GM12878 (cell line): ENCODE results near the gene LDLRAD4. TPM values are rescaled to one million over a fixed set of nuclear protein-coding genes. Genes with fewer than 3 reads are reported as not detected.

Experiments used
- ATAC-seq: fragments of 200-7000 bp; cut with Tn5 transposase; 3 replicates; pipeline ENCODE4 v1.9.1; 2020; ENCODE audit warnings: mild to moderate bottlenecking, moderate library complexity
- BruUV-seq: library from RNA; stranded (reverse); fragments of 400-500 nt; replicated peaks from 2 replicates; lab custom pipeline; 2021; lab: Mats Ljungman, UMichigan
- CTCF ChIA-PET: fragments of 300-600 bp; sonication (Branson Sonifier 250); formaldehyde crosslinking; extraction: SDS; loops from one replicate; lab custom pipeline; 2021; ENCODE audit warnings: inconsistent platforms; lab: Yijun Ruan, JAX
- POLR2A ChIA-PET: fragments of 350-600 bp; formaldehyde crosslinking; extraction: SDS; loops from one replicate; lab custom pipeline; 2021; ENCODE audit warnings: inconsistent platforms; lab: Charles Lee
- RAD21 ChIA-PET: fragments of 300-600 bp; sonication (Branson Sonifier 250); formaldehyde crosslinking; loops from one replicate; lab custom pipeline; 2023; ENCODE audit warnings: antibody characterized with exemption; ENCODE audit not compliant: unreplicated experiment; lab: Charles Lee
- SMC1A ChIA-PET: fragments of 300-600 bp; sonication (Branson Sonifier 250); formaldehyde crosslinking; loops from one replicate; lab custom pipeline; 2023; ENCODE audit not compliant: unreplicated experiment, uncharacterized antibody; lab: Charles Lee
- DNase-seq: peaks from one replicate; pipeline ENCODE4 v3.0.0-alpha.2; 2011; ENCODE audit warnings: low read depth, low spot score
- FAIRE-seq: peaks from 3 replicates; lab custom pipeline; 2011; peaks lifted over from hg19 to GRCh38; lab: Jason Lieb, UNC
- H2AFZ ChIP-seq: 2 replicates; pipeline ENCODE4 v1.6.0; 2011; ENCODE audit warnings: low read depth, low read length, control low read depth; ENCODE audit not compliant: control insufficient read depth
- H3K27ac ChIP-seq: 2 replicates; pipeline ENCODE4 v1.5.1; 2011; ENCODE audit warnings: control low read depth; ENCODE audit not compliant: control insufficient read depth, insufficient read depth
- H3K27me3 ChIP-seq, 2 experiments: replicated peaks in 1 of 2; 2 replicates each; pipeline versions ENCODE4 v1.6.0 to v1.6.1; 2011; ENCODE audit warnings: low read length in 1 of 2; ENCODE audit not compliant: control insufficient read depth in 2 of 2, insufficient read depth in 2 of 2
- H3K36me3 ChIP-seq, 2 experiments: 2 replicates each; pipeline ENCODE4 v1.5.1; 2011; ENCODE audit warnings: low read length in 1 of 2; ENCODE audit not compliant: control insufficient read depth in 2 of 2, insufficient read depth in 2 of 2
- H3K4me1 ChIP-seq: 2 replicates; pipeline ENCODE4 v1.6.1; 2011; ENCODE audit warnings: mild to moderate bottlenecking, low read length, moderate library complexity, mixed read lengths; ENCODE audit not compliant: control insufficient read depth, insufficient read depth
- H3K4me2 ChIP-seq: 2 replicates; pipeline ENCODE4 v1.6.0; 2011; ENCODE audit warnings: control low read depth; ENCODE audit not compliant: control insufficient read depth, insufficient read depth
- H3K4me3 ChIP-seq: fragments of 200-600 bp; sonication (generic); 2 replicates; pipeline ENCODE4 v1.5.1; 2016
- H3K79me2 ChIP-seq: 2 replicates; pipeline ENCODE4 v1.6.0; 2011; ENCODE audit warnings: low read length; ENCODE audit not compliant: control insufficient read depth, insufficient read depth
- H3K9ac ChIP-seq: 2 replicates; pipeline ENCODE4 v1.8.0; 2011; ENCODE audit warnings: low read length, control low read depth, mixed read lengths; ENCODE audit not compliant: control insufficient read depth, insufficient read depth
- H3K9me3 ChIP-seq: replicated peaks from 3 replicates; pipeline ENCODE4 v1.5.1; 2011; ENCODE audit warnings: mild to moderate bottlenecking, low read length; ENCODE audit not compliant: control insufficient read depth, insufficient read depth
- H4K20me1 ChIP-seq: 2 replicates; pipeline ENCODE4 v1.6.0; 2011; ENCODE audit not compliant: control insufficient read depth, insufficient read depth
- BRCA1 ChIP-seq: IDR thresholded peaks from 2 replicates; pipeline ENCODE4 v1.6.1; 2011; ENCODE audit warnings: low read depth, low read length, improper control_type of control experiment
- CEBPB ChIP-seq, 2 experiments: fragments of 150-350 bp in 1 of 2; IDR thresholded peaks; 2 replicates each; pipeline ENCODE4 v1.6.1; 2012 to 2014; ENCODE audit warnings: low read depth in 2 of 2, low read length in 2 of 2, borderline replicate concordance in 1 of 2, inconsistent platforms in 1 of 2
- CHD1 ChIP-seq: IDR thresholded peaks from 2 replicates; pipeline ENCODE4 v1.6.1; 2012; ENCODE audit warnings: low read depth, low read length, improper control_type of control experiment
- CREM ChIP-seq: IDR thresholded peaks from 2 replicates; pipeline ENCODE4 v1.6.1; 2014; ENCODE audit warnings: antibody characterized with exemption, low read depth
- E2F8 ChIP-seq: fragments of 450-650 bp; IDR thresholded peaks from 2 replicates; pipeline ENCODE4 v1.6.1; 2018; ENCODE audit warnings: mild to moderate bottlenecking, low read depth, moderate library complexity; ENCODE audit not compliant: partially characterized antibody
- NRF1 ChIP-seq: conservative IDR thresholded peaks from 2 replicates; pipeline ENCODE4 v1.6.1; 2011; ENCODE audit warnings: mild to moderate bottlenecking, low read depth, low read length, improper control_type of control experiment
- POLR2AphosphoS2 ChIP-seq: IDR thresholded peaks from 2 replicates; pipeline ENCODE4 v1.6.1; 2011; ENCODE audit warnings: low read depth, mild to moderate bottlenecking, low read length, improper control_type of control experiment, moderate library complexity
- RUNX3 ChIP-seq: IDR thresholded peaks from 2 replicates; pipeline ENCODE4 v1.6.1; 2012; ENCODE audit warnings: low read length, inconsistent platforms
- SMC3 ChIP-seq: IDR thresholded peaks from 2 replicates; pipeline ENCODE4 v1.6.1; 2011; ENCODE audit warnings: low read length, improper control_type of control experiment, borderline replicate concordance
- SREBF1 ChIP-seq: IDR thresholded peaks from 2 replicates; pipeline ENCODE4 v1.6.1; 2012; ENCODE audit warnings: mild to moderate bottlenecking, low read length
- ZNF384 ChIP-seq: IDR thresholded peaks from 2 replicates; pipeline ENCODE4 v1.6.1; 2012; ENCODE audit warnings: low read depth, mild to moderate bottlenecking, low read length, improper control_type of control experiment, borderline replicate concordance
- ZNF622 ChIP-seq: fragments of 450-650 bp; IDR thresholded peaks from 2 replicates; pipeline ENCODE4 v1.6.1; 2017; ENCODE audit warnings: mild to moderate bottlenecking, inconsistent platforms
- ZNF687 ChIP-seq: fragments of 450-650 bp; IDR thresholded peaks from 2 replicates; pipeline ENCODE4 v1.6.1; 2017; ENCODE audit warnings: mild to moderate bottlenecking, moderate library complexity
- WGBS: methylation state at CpG from one replicate; pipeline ENCODE4 v1.1.6; 2016; ENCODE audit warnings: low lambda C conversion rate; ENCODE audit not compliant: insufficient replicate concordance, insufficient coverage; ENCODE audit errors: missing lambda C conversion rate; 5-methylcytosine and 5-hydroxymethylcytosine counted together
- in situ Hi-C: fragments of 300-500 bp; cut with MboI; formaldehyde crosslinking; loops from 9 replicates; pipeline ENCODE4 v1.14.3; 2018; ENCODE audit warnings: mixed read lengths
- intact Hi-C: fragments of 100-400 bp; cut with micrococcal nuclease; formaldehyde crosslinking; loops from one replicate; pipeline ENCODE4 v1.14.2; 2022; ENCODE audit not compliant: unreplicated experiment
- polyA plus RNA-seq, 11 experiments: library from polyadenylated mRNA; depleted of rRNA in 4 of 11; unstranded in 6 of 11; stranded (reverse) in 5 of 11; fragments of >200 nt; fragmentation: Nextera tagmentation in 4 of 11; fragmentation: Illumina TruSeq in 1 of 11; extraction: Ambion mirVana in 4 of 11; extraction: Trizol in 1 of 11; gene quantifications; 1 replicate in 1 of 11; 2 replicates in 10 of 11; pipeline versions ENCODE4 v1.2.1 to v1.2.3, GENCODE V29; 2011 to 2016; ENCODE audit warnings: inconsistent platforms in 2 of 11, missing spikeins in 2 of 11, low read depth in 1 of 11
- total RNA-seq, 4 experiments: library from RNA; depleted of rRNA in 3 of 4; stranded (reverse); fragments of >200 nt in 3 of 4; fragmentation: Illumina TruSeq in 1 of 4; extraction: Trizol in 1 of 4; gene quantifications; 2 replicates each; pipeline versions ENCODE4 v1.2.1 to v1.2.3, GENCODE V29; 2013 to 2021

LDLRAD4 gene
- total and polyA plus RNA-seq, 10 of the 15 experiments (the other 5 are each of a cell fraction or from before 2014, with no cell fraction given), result 2.7 to 16.8 (median 11.2) TPM

GRCh38 chr18:13206301-13206700 is 12.3 kb upstream of the LDLRAD4 start:
- H2AFZ ChIP-seq, result no peak overlapping the region
- no peaks in the 10 kb centered on the region for H3K36me3 ChIP-seq
- H3K9ac ChIP-seq, result no peak overlapping the region
- no TSS peak for BruUV-seq
- no peaks in the 10 kb centered on the region for H3K4me1 ChIP-seq
- no peaks in the 10 kb centered on the region for H3K79me2 ChIP-seq
- 22% methylated on average over 6 of the region's 6 CpGs for WGBS
- ATAC-seq (no peak), DNase-seq (no peak), FAIRE-seq (no peak)
- no peaks in the 10 kb centered on the region; a peak in 1 of 4 replicates for H3K27me3 ChIP-seq
- no peaks in the 10 kb centered on the region for H3K9me3 ChIP-seq
- no peak overlapping the region for H3K4me3 ChIP-seq
- no peak overlapping the region for H3K4me2 ChIP-seq
- ChIA-PET RAD21 (no interaction called here), CTCF (no interaction called here), POLR2A (no interaction called here), SMC1A (no interaction called here)
- no peaks in the 10 kb centered on the region for H4K20me1 ChIP-seq
- in situ Hi-C loops, result no loop called here
- intact Hi-C loops, result no loop called here
- TF ChIP-seq POLR2AphosphoS2 (no peak), ZNF384 (no peak), BRCA1 (no peak), CEBPB (IDR thresholded peaks at IDR 0.05; ENCODE audit: borderline replicate concordance in 1 of 2, low read depth in 2 of 2, low read length in 2 of 2) (no peak), SREBF1 (no peak), NRF1 (no peak), SMC3 (no peak), CHD1 (no peak), CREM (no peak), RUNX3 (no peak)
- H3K27ac ChIP-seq, result no peak overlapping the region

GRCh38 chr18:13207294-13207693 is 11.3 kb upstream of the LDLRAD4 start:
- no peak overlapping the region for H3K27ac ChIP-seq
- no TSS peak for BruUV-seq
- no peaks in the 10 kb centered on the region for H3K79me2 ChIP-seq
- DNase-seq (no peak), ATAC-seq (no peak), FAIRE-seq (no peak)
- SMC1A ChIA-PET, result no interaction called here
- H3K27me3 ChIP-seq, result no peaks in the 10 kb centered on the region; a peak in 1 of 4 replicates
- RAD21 ChIA-PET, result no interaction called here
- no peaks in the 10 kb centered on the region for H3K4me1 ChIP-seq
- no peaks in the 10 kb centered on the region for H3K9me3 ChIP-seq
- CTCF ChIA-PET, result no interaction called here
- no peaks in the 10 kb centered on the region for H3K36me3 ChIP-seq
- no peak overlapping the region for H2AFZ ChIP-seq
- intact Hi-C loops, result no loop called here
- H3K9ac ChIP-seq, result no peak overlapping the region
- no peak overlapping the region for H3K4me3 ChIP-seq
- in situ Hi-C loops, result no loop called here
- 47% methylated on average over 6 of the region's 6 CpGs for WGBS
- H3K4me2 ChIP-seq, result no peak overlapping the region
- POLR2A ChIA-PET, result no interaction called here
- H4K20me1 ChIP-seq, result no peaks in the 10 kb centered on the region
- TF ChIP-seq ZNF622, result no peak
- no peak for TF ChIP-seq ZNF687
- TF ChIP-seq RUNX3, result no peak
- TF ChIP-seq E2F8, result no peak
